Measurements from ENCODE around the gene COX15. TPM values are rescaled to one million over a fixed set of nuclear protein-coding genes. Genes with fewer than 3 reads are reported as not detected.

The COX15 gene
- total RNA-seq, 4 donors from 2014 or later, result 25.2 to 31.0 (median 30.4) TPM

- Histone ChIP-seq H3K27me3 (no peaks in the 10 kb centered on the region), H3K27ac (no peak overlapping the region), H3K36me3 (peaks cover 0 to 57% (median 9%) of the 10 kb centered on the region in 3 donors), H3K4me3 (no peak overlapping the region), H3K9me3 (no peaks in the 10 kb centered on the region), H3K4me1 (no peaks in the 10 kb centered on the region)
- WGBS, 2 donors, result 73 to 77% methylated on average over 3 of the region's 3 CpGs
- TF ChIP-seq EP300 (IDR thresholded peaks at IDR 0.05) (no peak), POLR2A (IDR thresholded peaks at IDR 0.05) (no peak), CTCF (IDR thresholded peaks at IDR 0.05) (no peak)
- DNase-seq (ENCODE audit: low spot score in 2 of 2), result no peak
These were observed 37.9 kb downstream of the COX15 start for GRCh38 chr10:99693933-99694583.

- 93 to 100% methylated on average over 1 of the region's 1 CpG for WGBS, 2 donors
- no peak overlapping the region for H3K27ac ChIP-seq
- TF ChIP-seq EP300 (IDR thresholded peaks at IDR 0.05), result no peak
- H3K36me3 ChIP-seq, result peaks cover 0 to 27% (median 9%) of the 10 kb centered on the region in 3 donors
- no peak for DNase-seq (ENCODE audit: low spot score in 2 of 2)
- no peaks in the 10 kb centered on the region for H3K27me3 ChIP-seq
- H3K4me1 ChIP-seq, result no peaks in the 10 kb centered on the region
- no peaks in the 10 kb centered on the region for H3K9me3 ChIP-seq
- H3K4me3 ChIP-seq, result no peak overlapping the region
These were observed 42.5 kb downstream of the COX15 start for GRCh38 chr10:99689461-99689860.

- peaks cover 0 to 26% (median 5%) of the 10 kb centered on the region in 3 donors for H3K36me3 ChIP-seq
- H3K4me3 ChIP-seq, result no peak overlapping the region
- DNase-seq (ENCODE audit: low spot score in 2 of 2), result no peak
- no peak for TF ChIP-seq EP300 (IDR thresholded peaks at IDR 0.05)
- no peak for TF ChIP-seq CTCF (IDR thresholded peaks at IDR 0.05)
- TF ChIP-seq POLR2A (IDR thresholded peaks at IDR 0.05), result no peak
- H3K27ac ChIP-seq, result no peak overlapping the region
- H3K9me3 ChIP-seq, result no peaks in the 10 kb centered on the region
- no peaks in the 10 kb centered on the region for H3K27me3 ChIP-seq
- no peaks in the 10 kb centered on the region for H3K4me1 ChIP-seq
- 74 to 76% methylated on average over 2 of the region's 2 CpGs for WGBS, 2 donors
These were observed 46.3 kb downstream of the COX15 start for GRCh38 chr10:99685597-99685967.

GRCh38 chr10:99682752-99683151, 49.2 kb downstream of the COX15 start:
- no peaks in the 10 kb centered on the region for H3K27me3 ChIP-seq
- no peaks in the 10 kb centered on the region for H3K4me1 ChIP-seq
- WGBS, 2 donors, result 79 to 87% methylated on average over 1 of the region's 1 CpG
- H3K4me3 ChIP-seq, result no peak overlapping the region
- no peak for DNase-seq (ENCODE audit: low spot score in 2 of 2)
- peaks cover 0 to 42% (median 5%) of the 10 kb centered on the region in 3 donors for H3K36me3 ChIP-seq
- no peaks in the 10 kb centered on the region for H3K9me3 ChIP-seq
- no peak overlapping the region for H3K27ac ChIP-seq
- no peak for TF ChIP-seq EP300 (IDR thresholded peaks at IDR 0.05)
- TF ChIP-seq CTCF (IDR thresholded peaks at IDR 0.05), result no peak

Other genes with a start within 250 kb of the COX15 start
- gene NKX2-3, start 199.2 kb downstream of the COX15 start, total RNA-seq, result not detected
- 10 to 100 TPM; 35.2 to 65.6 (median 47.8) TPM for gene SLC25A28, start 111.7 kb downstream of the COX15 start, total RNA-seq
- gene ENTPD7, start 72.6 kb downstream of the COX15 start, total RNA-seq, result 1 to 10 TPM; 3.3 to 7.5 (median 4.4) TPM
- 10 to 100 TPM; 21.9 to 55.7 (median 40.1) TPM for gene CUTC, start 107 bp upstream of the COX15 start, total RNA-seq
- gene ABCC2, start 50.5 kb upstream of the COX15 start, total RNA-seq, result 10 to 100 TPM in 2 of 4 donors, 1 to 10 TPM in 2; 1.7 to 23.7 (median 8.4) TPM